Putamen (tissue), 1 donor: ENCODE data around the gene TH.

ENCODE experiments used
- DNase-seq: peaks from one replicate; pipeline ENCODE4 v3.0.0-alpha.2; 2016; ENCODE audit warnings: low spot score

The TH gene

GRCh38 chr11:2159536-2160413 lies 11.8 kb downstream of the TH start:
- no peak for DNase-seq

GRCh38 chr11:2158966-2159365 lies 12.6 kb downstream of the TH start:
- no peak for DNase-seq

GRCh38 chr11:2158296-2158737 lies 13.3 kb downstream of the TH start:
- no peak for DNase-seq

GRCh38 chr11:2157294-2158040 lies 14.1 kb downstream of the TH start:
- DNase-seq: no peak

GRCh38 chr11:2156416-2157182 lies 15.0 kb downstream of the TH start:
- no peak for DNase-seq

GRCh38 chr11:2155511-2155910 lies 16.1 kb downstream of the TH start:
- no peak for DNase-seq

GRCh38 chr11:2154889-2155288 lies 16.7 kb downstream of the TH start:
- DNase-seq: no peak

- DNase-seq: no peak
Observed at GRCh38 chr11:2154195-2154585, 17.4 kb downstream of the TH start.

GRCh38 chr11:2153581-2154194 lies 17.9 kb downstream of the TH start:
- no peak for DNase-seq

- DNase-seq: peak; percentile 59
Observed at GRCh38 chr11:2151500-2152257, 19.9 kb downstream of the TH start.

- DNase-seq: no peak
Observed at GRCh38 chr11:2149864-2150847, 21.5 kb downstream of the TH start.

- DNase-seq: no peak
Observed at GRCh38 chr11:2149460-2149859, 22.2 kb downstream of the TH start.

- DNase-seq: no peak
Observed at GRCh38 chr11:2148595-2148994, 23.0 kb downstream of the TH start.

GRCh38 chr11:2147391-2147790 lies 24.2 kb downstream of the TH start:
- no peak for DNase-seq

- no peak for DNase-seq
Observed at GRCh38 chr11:2146051-2146450, 25.6 kb downstream of the TH start.

- no peak for DNase-seq
Observed at GRCh38 chr11:2144544-2145248, 26.9 kb downstream of the TH start.

- no peak for DNase-seq
Observed at GRCh38 chr11:2143799-2144543, 27.6 kb downstream of the TH start.

GRCh38 chr11:2143477-2143798 lies 28.2 kb downstream of the TH start:
- no peak for DNase-seq

- DNase-seq: no peak
Observed at GRCh38 chr11:2142762-2143202, 28.8 kb downstream of the TH start.
